G401.6 (cell line): ENCODE measurements around the gene GPR4.

Source experiments
- FAIRE-seq: peaks from 2 replicates; lab custom pipeline; 2012; peaks lifted over from hg19 to GRCh38; lab: Jason Lieb, UNC

GPR4 gene

DNA sequence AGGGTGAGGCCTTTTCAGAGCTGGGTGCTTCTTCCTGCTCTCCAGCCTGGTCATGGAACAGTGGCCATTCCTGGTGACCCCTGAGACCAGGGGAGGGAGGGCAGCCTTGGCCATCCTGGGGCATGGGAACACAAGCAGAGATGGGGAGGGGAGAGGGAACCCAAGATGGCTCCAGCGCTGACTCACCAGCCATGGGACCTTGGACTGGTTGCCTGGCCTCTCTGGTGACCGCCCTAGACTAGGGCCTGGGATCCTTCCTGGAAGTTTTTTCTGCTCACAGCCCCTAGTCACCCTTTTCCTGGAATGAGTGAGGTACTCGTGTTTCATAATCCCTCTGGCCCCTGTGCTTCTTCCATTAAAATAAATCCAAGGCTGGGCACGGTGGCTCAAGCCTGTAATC lies 14.1 kb downstream of the GPR4 start:
- no peak for FAIRE-seq

DNA sequence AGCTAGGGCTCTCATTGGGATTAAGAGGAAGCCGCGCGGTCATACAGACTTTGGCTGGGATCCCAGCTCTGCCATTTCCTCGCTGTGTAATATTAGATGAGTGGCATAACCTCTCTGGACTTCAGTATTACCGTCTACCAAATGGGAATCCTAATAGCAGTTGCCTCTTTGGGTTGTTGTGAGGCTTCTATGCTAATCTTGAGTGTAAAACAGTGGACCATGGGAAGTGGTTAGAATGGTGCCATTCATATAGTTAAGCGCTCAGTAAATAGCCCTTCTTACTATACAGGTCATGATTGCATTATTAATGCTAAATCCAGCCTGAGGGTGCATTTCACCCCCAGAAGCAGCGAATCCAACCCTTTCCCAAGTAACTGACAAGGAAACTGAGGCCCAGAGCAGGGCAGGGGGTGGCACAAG lies 16.8 kb downstream of the GPR4 start:
- no peak for FAIRE-seq

DNA sequence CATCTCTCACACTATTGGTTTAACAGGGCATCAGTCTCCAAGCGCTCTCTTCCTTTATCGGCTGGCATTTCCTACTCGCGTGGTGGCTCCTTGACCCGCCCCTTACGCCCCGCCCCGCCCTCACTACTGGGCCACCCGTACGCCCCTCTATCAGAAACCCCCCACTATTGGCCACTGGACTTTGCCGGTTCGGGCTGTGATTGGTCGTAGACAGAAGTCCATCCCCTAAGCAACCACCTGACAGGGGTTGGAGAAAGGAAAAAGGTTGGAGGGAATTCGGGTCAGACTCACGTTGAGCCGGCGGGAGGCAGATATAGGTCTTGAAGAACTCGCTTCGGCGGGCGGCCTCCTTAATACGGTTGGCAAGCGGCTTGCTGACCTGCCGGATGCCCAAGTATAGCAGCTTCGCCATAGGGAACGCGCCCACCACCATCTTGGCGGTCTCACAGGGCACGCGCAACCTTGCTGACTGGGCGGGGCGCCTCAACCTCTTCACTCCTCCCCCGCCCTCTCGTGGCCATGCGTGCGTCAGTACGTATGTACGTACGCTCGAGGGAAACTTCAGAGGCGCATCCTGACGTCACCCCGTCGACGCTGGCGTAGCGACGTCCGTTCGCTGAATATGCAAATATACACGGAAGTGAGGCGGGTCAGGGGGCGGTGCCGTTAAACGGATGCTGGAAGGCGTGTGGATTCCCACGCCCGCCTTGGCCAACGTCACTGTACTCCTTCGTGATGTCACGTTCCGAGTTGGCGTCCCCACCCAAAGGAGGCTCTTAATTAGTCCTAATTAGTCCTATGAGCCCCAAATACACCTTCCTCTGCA lies 17.5 kb downstream of the GPR4 start, which contains the start of gene OPA3:
TSS of gene OPA3 (minus strand) at position 471 of the 826 bp plus-strand sequence. CDS start at position 433, 38 bp downstream.
- peak; percentile 99 for FAIRE-seq

DNA sequence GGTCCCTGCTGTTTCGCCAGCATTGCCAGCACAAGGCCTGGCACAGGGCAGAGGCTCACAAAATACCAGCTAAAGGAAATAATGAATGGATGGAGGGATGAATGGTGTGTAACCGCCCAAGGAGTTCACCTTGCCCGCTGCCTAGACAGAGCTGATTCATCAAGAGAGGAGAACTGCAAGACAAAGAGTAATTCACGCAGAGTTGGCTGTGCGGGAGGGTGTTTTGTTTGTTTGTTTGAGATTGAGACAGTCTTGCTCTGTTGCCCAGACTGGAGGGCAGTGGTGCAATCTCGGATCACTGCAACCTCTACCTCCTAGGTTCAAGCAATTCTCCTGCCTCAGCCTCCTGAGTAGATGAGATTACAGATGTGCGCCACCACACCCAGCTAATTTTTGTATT lies 20.4 kb downstream of the GPR4 start:
- FAIRE-seq = no peak

DNA sequence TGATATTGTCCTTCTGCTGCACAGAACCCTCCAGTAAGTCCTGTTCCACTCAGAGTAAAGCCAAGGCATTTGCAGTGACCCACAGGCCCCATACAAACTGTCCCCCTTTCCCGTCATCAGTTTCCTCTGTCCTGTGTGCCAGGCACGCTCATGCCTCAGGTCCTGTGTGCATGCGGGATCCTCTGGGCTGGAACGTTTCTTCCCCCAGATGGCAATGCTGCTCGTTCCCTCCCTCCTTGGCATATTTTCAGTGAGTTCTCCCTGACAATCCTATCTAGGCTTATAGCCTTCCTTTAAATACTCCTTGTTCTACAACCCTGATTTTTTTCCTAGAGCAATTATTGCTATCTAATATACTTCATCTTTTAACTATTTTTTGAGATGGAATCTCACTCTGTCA lies 23.2 kb downstream of the GPR4 start:
- no peak for FAIRE-seq

DNA sequence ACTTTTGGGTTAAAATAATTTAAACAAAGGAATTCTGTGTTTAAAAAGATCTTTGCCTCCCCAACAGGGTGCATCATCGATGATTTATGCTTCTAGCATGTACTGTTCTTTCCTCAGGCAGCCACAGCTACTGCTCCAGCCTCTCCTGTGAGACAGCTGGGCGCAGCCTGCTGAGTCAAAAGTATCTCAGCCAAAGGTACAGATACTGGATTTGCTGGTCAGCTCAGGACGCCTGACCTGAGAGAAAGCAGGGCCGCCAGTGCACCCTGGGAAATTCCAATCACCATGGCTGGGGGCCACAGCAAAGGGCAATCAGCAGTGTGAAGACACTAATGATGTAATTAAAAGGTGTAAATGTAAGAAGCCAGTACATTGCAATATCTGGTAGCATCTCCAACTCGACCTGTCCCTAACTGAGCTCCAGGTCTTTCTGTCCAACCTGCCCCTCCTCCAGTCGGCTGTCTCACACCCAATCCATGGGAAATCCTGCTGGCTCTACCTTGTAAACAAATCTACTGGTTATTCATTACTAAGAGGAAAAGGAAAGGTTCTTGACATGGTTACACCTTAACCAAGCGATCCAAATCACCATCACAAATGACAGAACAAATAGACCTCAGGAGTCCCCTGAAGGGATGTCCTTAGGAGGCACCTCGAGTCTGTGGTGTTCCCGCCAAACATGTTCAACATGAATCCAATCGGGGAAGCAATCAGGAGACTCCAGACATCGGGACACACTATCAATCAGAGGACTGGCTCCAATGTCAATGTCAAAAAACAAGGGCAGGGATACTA lies 24.7 kb downstream of the GPR4 start:
- no peak for FAIRE-seq

DNA sequence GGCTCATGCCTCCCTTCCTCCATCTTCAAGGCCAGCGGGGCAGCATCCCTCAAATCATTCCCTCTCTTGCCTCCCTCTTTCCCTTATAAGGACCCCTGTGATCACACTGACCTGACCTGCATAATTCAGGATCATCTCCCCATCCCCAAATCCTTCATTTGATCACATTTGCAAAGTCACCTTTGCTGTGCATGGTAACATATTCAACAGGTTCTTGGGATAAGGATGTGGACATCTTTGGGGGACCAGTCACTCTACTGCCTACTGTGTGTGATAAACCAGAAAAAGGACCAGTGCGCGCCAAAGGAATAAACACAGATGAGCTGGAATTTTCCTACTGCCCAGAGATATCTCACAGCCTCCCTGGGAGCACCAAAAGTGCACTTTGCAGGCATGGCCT lies 25.3 kb downstream of the GPR4 start:
- FAIRE-seq = no peak

DNA sequence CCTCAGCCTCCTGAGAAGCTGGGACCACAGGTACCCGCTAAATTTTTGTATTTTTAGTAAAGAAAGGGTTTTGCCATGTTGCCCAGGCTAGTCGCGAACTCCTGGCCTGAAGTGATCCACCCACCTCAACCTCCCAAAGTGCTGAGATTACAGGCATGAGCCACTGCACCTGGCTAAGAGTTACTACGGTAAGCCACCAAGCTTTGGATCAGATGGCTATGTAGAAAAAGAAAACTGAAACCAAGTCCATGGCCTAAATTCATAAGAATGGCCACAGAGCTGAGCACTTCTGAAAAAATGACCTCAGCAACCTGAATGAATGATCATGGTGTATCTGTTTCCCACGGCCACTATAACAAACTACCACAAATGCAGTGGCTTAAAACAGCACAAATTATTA lies 26.8 kb downstream of the GPR4 start:
- no peak for FAIRE-seq

DNA sequence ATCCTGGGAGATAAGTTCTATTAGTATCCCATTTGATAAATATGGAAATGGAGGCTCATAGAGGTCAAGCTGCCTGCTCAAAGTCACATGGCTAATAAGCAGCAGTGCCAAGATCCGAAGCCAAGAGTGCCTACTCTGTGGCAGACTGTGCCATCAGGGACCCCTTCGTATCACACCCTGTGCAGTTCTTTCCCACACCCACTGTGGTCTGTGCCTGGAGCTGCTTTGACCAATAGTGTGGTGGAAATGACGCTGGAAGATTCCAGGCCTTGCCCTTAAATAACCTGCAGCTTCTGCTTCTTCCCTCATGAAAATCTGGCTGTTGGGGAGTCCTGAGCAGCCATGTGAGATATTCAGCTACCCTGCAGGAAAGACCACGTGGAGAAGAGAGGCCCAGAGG lies 27.5 kb downstream of the GPR4 start:
- FAIRE-seq = no peak

DNA sequence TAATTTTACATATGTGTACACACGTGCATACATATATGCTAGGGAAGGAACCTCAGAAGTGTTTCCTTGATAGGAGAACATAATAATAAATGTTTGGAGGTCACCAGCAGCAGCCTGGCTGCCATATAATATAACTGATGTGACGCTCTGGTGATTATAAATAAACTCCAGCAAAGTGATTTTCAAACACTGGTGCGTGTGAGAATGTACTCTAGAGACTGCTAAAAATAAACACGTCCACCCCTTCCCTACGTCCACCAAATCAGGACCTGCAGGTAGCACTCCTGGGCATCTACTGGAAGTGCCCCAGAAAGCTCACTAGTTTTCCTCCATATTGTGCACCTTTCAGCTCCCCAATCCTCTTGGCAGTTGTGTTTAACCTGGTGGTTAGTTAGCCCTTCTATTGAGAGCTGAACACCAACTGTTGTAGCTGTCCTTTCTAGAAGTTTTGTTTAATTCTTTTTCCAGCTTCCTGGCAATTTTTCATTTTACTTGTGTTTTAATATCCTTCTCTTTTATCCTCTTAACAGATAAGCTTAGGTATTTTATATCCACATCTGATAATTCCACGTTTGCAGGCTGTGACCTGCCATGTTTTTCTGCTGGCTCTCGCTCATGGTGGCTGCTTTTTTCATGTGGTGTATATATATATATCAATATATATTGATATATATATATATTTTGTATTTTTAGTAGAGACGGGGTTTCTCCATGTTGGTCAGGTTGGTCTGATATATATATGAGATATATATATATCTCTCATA lies 30.4 kb downstream of the GPR4 start:
- FAIRE-seq = no peak

DNA sequence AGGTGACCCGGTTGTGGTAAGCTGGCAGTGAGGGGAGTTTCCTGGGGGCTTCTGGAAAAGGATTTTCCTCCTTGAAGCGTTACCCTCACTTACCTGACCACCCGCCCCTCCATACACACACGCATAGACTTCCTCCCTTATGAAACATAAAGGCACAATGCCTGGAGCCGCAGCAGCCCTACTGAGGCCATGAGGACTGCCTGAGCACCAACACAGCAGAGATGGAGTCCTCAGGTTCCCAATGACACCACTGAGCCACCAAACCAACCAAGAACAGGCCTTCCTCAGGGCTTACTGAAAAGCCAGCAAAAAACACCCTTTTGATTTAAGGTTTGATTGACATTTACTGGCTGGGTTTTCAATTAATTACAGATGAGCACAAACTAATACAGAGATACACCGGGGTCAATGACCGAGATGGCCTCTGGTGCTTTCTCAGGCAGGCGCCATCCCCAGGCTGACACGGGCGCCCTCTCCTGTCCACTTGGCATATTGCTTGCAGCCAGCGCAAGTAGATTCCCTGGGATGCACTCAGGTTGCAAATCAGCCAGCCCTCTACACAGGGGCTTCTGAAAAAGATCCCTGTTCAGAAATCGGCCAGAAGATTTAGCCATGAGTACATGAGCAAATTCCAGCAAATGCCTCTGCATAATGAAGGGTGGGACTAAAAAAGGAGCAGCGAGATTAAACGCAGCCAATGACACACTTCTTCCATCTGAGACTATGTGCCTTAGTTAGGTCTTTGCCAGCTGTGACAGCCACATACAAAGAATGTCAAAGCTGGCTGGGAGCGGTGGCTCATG lies 32.2 kb downstream of the GPR4 start:
- FAIRE-seq = peak; percentile 74

DNA sequence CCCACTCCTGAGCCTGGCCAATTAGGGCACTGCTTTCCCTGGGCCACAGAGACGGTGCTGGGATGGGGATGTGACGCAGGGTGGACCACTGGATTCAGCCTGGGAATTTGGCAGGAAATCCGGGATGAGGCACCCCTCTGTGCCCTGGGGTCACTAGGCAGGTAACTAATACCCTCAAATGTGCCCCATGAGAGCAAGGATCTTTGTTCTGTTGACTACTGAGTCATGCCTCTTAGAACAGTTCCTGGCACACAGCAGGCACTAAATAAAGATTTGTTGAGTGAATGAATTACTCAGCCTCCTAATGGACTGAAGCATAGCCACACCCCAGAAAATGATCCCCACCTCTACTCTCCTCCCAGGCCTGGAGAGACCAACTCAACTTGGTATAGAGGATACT lies 33.3 kb downstream of the GPR4 start:
- FAIRE-seq = no peak

DNA sequence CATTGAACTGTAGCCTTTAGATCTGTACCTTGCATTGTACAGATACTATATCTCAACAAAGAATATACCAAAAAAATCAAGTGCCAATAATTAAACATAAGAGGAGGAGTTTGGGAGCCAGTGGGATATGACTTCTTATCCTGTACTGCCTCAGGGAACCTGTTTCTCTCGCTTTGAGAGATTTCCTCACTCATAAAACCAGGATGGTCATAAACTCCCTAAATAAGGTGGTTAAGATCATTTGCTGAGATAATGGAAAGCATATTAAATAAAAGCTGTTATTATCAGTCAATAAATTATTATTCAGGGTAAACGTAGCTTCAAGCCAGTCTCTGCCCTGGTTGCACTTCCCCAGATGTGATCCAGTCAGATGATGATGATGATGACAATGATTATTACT lies 34.4 kb downstream of the GPR4 start:
- no peak for FAIRE-seq

DNA sequence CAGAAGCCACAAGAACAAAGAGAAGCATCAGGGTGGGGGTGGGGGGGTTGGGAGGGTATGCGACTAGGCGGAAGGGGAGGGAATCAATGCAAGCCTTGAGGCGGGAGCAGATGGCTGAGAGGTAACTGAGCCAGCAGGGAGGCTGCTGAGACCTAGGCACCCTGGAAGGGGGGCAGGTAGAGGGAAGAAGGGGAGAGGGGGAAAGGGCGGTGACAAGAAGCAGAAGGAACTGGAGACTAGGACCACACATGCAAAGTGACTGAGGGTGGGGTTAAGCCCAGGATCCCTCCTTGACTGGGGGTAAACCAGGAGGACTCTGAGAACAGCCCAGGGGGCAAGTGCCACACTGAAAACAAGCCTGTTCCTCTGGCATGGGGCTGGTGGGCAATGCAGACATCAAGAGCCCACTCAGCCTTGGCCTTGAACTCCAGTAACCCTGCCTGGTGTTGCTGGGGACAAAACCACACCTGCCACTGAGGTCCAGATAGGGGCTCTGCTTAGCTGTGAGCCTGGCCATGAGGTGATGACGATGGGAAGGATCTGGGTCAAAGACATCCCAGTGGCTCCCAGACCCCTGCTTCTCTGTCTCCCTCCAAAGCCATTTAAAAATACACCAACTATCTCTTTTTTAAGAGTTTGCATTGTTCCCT lies 37.8 kb downstream of the GPR4 start:
- FAIRE-seq = no peak

DNA sequence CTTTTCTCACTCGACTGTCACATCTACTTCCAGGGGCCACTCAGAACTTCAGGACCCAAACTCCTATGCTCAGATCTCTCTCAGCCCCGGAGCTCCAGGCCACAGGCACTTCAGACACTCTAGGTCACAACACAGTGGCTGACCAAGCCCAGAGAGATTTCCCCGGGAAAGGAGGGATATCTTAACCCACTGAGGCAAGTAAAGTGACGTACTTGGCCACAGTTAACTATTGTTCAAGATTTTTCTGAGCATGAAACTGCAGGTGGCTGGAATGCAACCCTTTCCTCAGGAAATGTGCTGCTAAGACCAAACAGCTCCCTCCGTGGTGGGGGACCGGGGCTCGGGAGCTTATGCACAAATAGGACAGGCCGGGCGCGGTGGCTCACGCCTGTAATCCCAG lies 41.3 kb downstream of the GPR4 start:
- FAIRE-seq = no peak

DNA sequence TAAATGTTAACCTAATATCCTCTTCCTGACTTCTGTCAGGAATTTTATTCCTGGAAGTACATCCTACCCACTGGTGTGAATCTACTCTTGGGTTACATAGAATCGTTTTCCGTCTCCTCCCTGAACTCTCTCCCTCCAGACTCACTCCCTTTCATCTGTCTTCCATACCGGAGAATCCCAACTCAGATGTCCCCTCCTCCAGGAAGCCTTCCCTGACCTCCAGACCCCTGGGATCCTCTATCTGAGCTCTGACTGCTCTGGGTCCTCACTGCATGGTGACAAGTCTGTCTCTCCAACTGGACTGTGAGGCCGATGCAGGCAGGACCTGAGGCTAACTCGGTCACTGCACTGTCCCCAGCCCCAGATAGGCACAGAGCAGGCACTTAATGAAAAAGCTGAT lies 42.0 kb downstream of the GPR4 start:
- FAIRE-seq = no peak

DNA sequence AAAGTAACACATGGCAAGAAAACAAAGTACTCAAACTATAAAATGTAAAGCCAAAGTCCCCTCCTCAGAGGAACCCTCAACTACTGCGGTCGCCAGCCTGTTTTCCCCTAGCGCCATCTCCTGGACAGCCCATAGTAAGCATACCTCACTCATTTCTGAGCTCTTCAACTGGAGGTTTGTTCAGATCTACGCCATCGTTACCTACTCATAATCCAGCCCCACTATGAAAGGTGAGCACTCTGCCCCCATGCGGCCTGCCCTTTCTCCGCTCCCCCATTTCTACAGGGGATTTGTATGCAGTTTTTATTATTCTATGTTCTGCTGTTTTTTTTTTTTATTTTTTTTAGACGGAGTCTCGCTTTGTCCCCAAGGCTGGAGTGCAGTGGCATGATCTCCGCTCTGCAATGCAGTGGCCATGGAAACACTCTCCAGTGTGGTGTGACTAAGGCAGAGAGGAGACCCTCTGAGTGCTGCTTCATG lies 43.6 kb downstream of the GPR4 start:
- peak; percentile 97 for FAIRE-seq

DNA sequence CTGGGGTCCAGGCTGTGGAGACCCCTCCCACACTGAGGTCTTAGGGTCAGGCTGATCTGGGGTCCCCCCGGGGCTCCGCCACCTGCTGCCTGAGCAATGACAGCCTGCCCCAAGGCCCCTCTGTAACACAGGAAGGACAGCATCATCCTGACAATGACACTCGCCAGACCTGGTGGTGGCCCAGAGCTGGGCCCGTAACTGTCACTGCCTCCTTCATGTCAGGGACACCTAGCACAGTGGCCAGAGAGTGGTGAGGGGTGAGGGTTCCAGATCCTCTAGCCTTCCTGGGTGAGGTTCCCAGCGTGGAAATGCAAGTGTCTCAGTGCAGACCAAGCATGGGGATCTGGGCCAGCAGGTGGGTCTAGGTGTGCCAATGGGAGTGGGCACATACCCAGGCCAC lies 45.2 kb downstream of the GPR4 start:
- no peak for FAIRE-seq

DNA sequence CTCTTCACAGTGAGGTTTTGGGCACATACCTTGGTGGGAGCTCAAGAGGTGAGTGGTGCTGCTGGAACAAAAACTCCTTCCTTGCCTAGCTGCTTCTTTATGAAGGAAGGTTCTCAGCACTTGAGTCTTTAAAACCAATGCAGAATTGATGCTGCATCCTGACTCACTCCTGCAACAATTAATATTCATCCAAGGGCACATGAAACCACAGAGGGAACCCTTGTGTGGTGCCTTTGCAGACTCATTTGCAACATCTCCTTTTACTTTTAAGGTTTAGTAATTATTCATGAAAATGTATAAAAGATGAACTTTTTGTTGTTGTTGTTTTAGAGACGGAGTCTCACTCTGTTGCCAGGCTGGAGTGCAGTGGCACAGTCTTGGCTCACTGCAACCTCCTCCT lies 47.5 kb downstream of the GPR4 start:
- no peak for FAIRE-seq

DNA sequence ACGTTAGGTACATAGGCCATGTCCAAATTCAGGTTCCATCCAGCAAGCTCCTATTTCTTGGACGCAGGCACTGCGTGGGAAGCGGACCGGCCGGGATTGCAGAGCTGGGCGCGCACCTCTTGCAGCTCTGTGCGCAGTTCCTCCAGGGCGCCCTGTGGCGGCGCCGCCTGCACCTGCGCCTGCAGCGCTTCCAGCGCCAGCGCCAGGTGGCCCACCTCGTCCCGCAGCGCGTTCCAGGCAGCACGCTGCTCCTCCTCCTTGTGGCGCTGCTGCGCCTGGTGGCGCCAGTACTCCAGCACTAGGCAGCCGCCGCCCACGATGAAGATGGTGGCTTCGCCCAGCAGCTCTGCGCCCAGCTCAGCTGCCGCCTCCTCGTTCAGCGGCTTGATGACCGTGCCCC lies 48.5 kb downstream of the GPR4 start:
- no peak for FAIRE-seq

DNA sequence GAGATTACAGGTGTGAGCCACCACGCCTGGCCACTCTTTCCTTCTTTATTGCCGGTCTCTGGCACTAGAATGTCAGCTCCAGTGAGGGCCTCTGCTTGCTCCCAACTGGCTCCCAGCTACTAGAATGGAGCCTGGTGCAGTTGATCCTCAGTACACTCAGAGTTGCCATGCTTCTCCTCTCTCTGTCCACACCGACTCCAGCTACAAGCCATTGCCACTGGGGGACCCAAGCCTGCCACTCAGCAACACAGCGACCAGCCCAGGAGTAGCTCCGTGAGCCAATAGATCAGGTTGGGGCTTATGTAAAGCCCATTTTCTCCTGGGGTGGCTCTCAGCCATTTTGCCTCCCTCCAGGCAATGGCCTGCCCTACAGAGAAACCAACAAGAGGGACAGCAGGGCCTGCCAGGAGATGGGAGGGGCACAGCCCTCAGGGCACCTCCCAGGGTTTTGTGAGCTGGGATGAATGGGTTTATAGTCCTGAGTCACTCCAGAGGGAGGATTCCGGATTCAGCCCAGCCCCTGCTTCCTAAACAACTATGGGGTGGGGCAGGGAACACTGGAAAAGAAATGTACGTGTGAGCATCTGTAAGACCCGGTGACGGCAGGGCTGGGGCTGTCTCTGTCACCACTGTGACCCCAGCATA lies 53.9 kb downstream of the GPR4 start:
- no peak for FAIRE-seq
